Activated T-cell treated with anti-CD3 and anti-CD28 coated beads, Interleukin-2, amount 50 U/mL, for 1 hour (primary cell): ENCODE data around the gene SRPK2.
A peak's percentile ranks its signal among the peaks of the same experiment; 100 is the strongest.
"Not testable (repeated sequence)": the region's sequence is repeated elsewhere in the genome, so short reads cannot be mapped to it uniquely, and the experiment has no call there.

Experiments
- DNase-seq: peaks from one replicate; pipeline ENCODE4 v3.0.0-alpha.2; 2020

SRPK2 gene

DNA sequence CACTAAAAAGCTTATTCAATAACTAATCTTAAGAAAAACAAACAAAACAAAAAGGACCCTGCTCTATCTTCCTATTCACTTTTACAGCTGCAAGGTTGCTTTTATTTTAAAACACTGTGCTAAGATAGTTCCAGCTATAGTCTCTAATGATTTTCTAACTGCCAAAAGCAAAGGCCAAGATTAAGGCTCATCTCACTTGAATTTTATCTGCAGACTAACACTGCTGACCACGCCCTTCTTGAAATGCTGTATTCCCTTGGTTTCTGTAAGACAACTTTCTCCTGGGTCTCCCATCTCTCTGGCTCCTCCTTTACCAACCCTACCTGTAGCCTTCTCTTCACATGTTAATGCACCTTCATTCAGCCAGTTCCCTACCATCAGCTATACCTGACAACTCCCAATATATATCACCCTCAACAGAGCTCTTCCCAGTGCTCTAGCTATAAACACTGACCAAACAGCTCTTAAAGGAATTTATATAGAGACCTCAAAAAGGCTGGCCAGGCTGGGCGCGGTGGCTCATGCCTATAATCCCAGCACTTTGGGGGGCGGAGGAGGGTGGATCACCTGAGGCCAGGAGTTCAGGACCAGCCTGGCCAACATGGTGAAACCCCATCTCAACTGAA lies 11.7 kb downstream of the SRPK2 start:
- no peak for DNase-seq

DNA sequence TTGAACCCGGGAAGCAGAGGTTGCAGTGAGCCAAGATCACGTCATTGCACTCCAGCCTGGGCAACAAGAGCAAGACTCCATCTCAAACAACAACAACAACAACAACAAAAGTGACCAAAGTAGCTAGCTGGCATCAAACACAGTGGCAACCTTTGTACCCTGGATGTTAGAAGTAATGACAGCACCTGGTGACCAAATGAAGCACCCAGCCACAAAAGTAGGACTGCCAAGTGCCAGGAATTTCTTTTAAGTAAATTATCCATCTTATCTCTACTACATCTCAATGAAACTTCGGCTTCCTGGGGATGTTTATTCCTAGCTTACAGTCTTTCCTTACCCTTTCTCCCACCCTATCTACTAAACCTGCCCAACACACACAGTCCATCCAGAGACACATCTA lies 18.8 kb downstream of the SRPK2 start:
- no peak for DNase-seq

DNA sequence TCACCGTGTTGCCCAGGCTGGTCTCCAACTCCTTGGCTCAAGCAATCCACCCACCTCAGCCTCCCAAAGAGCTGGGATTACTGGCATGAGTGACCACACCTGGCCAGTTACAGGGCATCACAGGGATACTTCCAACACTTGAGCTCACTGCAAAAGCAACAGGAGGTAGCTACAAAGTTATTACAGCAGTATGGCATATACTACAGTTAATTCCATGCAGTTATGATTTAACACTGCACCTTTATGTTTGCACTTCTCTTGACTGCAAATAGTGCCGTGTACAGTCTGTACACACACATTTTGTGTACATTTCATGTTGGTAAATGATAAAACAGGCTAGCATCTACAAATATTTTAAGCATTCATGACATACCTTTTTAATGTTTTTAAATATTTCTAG lies 21.3 kb downstream of the SRPK2 start:
- DNase-seq, result no peak

DNA sequence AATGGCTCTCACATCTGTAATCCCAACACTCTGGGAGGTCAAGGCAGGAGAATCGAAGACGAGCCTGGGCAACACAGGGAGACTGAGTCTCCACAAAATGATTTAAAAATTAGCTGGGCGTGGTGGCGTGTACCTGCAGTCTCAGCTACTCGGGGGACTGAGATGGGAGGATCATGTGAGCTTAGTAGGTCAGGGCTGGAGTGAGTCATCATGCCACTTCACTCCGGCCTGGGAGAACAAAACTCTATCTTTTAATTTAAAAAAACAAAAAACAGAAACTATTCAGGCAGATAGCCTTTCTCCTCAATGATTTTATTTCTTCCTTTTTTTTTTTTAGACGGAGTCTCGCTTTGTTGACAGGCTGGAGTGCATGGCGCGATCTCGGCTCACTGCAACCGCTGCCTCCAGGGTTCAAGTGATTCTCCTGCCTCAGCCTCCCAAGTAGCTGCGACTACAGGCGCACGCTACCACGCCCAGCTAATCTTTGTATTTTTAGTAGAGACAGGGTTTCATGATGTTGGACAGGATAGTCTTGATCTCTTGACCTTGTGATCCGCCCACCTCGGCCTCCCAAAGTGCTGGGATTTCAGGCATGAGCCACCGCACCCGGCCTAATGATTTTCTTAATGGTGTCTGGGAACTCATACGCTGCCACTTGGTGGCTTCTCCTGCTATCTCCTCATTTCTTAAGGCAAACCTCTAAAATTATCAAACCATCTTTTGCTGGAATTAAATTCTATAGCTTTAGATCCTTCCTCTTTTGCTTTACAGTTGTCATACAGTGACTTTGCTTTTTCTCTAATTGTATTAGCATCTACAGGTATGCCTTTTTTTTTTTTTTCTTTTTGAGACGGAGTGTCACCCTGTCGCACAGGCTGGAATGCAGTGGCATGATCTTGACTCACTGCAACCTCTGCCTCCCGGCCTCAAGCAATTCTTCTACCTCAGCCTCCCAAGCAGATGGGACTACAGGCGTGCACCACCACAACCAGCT lies 22.9 kb downstream of the SRPK2 start:
- no peak for DNase-seq

DNA sequence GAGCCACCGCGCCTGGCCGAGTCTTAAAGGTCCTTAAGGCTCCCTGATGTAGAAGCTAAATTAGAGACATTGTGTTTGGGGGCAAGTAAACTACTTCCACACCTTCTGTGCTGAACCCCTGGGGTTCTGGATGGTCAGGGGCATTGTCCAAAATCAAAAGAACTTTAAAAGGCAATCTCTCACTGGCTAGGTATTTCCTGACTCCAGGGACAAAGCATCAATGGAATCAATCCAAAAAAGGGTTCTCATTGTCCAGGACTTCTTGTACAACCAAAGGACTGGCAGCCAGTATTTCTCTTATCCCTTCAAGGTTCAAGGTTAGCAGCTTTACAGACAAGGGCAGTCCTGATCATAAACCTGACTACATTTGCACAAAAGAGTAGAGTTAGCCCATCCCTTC lies 24.0 kb downstream of the SRPK2 start:
- DNase-seq, result no peak

DNA sequence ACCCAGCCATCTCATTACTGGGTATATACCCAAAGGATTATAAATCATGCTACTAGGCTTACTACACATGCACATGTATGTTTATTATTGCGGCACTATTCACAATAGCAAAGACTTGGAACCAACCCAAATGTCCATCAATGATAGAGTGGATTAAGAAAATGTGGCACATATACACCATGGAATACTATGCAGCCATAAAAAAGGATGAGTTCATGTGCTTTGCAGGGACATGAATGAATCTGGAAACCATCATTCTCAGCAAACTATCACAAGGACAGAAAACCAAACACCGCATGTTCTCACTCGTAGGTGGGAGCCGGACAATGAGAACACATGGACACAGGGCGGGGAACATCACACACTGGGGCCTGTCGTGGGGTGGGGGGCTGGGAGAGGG lies 25.1 kb downstream of the SRPK2 start:
- DNase-seq, result not testable (repeated sequence)

DNA sequence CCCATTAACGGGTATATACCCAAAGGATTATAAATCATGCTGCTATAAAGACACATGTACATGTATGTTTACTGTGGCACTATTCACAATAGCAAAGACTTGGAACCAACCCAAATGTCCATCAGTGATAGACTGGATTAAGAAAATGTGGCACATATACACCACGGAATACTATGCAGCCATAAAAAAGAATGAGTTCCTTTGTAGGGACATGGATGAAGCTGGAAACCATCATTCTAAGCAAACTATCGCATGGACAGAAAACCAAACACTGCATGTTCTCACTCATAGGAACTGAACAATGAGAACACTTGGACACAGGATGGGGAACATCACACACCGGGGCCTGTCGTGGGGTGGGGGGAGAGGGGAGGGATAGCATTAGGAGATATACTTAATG lies 26.0 kb downstream of the SRPK2 start:
- DNase-seq, result not testable (repeated sequence)

DNA sequence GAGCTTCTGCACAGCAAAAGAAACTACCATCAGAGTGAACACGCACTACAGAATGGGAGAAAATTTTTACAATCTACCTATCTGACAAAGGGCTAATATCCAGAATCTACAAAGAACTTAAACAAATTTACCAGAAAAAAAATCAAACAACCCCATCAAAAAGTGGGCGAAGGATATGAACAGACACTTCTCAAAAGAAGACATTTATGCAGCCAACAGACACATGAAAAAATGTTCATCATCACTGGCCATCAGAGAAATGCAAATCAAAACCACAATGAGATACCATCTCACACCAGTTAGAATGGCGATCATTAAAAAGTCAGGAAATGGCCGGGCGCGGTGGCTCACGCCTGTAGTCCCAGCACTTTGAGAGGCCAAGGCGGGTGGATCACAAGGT lies 26.7 kb downstream of the SRPK2 start:
- DNase-seq, result not testable (repeated sequence)

DNA sequence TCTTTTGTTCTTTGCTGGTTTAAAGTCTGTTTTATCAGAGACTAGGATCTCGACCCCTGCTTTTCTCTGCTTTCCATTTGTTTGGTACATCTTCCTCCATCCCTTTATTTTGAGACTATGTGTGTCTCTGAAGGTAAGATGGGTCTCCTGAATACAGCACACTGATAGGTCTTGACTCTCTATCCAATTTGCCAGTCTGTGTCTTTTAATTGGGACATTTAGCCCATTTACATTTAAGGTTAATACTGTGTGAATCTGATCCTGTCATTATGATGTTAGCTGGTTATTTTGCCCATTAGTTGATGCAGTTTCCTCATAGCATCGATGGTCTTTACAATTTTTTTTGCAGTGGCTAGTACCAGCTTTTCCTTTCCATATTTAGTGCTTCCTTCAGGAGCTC lies 28.6 kb downstream of the SRPK2 start:
- not testable (repeated sequence) for DNase-seq

DNA sequence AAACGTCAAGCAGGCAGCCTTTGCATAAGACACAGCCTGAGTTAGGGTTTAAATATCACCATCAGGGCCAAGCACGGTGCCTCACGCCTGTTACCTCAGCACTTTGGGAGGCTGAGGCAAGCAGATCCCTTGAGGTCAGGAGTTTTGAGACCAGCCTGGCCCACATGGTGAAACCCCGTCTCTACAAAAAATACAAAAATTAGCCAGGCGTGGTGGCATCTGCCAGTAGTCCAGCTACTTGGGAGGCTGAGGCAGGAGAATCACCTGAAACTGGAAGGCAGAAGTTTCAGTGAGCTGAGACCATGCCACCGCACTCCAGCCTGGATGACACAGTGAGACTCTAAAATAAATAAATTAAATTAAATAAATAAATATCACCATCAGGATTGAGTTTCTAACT lies 33.0 kb downstream of the SRPK2 start:
- no peak for DNase-seq

DNA sequence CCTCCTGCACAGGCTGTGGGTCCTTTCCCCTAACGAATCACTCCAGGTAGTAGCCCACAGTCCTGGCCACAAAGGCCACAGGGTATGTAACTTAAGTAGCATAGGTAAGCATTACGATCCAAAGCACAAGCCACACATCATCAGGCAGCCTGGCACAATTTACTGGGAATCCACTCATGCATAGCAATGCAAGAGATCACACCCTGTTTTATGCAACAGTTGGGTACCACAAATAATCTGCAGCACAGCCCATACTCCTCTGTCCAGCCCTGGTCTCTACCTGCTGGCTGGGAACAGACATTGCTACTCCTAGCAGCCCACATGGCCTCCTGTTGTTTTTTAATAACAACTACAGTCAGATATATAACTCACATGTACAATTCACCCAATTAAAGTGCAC lies 34.3 kb downstream of the SRPK2 start:
- DNase-seq, result no peak

DNA sequence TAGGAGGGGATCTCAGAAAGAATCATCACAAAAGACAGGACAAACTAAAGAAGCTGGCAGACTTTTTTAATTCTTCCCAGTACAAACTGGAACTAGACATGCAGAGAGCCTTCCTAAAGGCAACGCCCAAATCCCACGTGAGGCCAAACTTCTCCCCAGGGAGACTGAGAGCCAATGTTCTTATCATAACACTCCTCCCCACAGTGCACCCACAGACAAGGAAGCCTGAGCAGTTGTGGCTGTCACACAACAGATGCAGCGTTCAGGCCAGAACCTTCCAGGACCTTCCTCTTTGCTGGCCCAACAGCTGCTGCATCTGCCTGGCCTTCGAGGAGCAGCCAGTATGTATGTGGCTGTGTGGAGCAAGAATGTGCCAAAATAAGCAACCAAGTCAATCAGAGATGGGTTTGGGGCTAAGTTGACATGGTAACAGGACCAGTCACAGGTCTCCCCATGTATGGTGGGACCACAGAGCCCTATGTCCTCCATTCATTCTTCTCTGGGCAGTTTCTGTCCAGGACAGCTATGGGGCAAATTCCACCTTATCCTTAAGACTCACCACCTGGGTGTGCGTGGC lies 34.9 kb downstream of the SRPK2 start:
- DNase-seq, result no peak

DNA sequence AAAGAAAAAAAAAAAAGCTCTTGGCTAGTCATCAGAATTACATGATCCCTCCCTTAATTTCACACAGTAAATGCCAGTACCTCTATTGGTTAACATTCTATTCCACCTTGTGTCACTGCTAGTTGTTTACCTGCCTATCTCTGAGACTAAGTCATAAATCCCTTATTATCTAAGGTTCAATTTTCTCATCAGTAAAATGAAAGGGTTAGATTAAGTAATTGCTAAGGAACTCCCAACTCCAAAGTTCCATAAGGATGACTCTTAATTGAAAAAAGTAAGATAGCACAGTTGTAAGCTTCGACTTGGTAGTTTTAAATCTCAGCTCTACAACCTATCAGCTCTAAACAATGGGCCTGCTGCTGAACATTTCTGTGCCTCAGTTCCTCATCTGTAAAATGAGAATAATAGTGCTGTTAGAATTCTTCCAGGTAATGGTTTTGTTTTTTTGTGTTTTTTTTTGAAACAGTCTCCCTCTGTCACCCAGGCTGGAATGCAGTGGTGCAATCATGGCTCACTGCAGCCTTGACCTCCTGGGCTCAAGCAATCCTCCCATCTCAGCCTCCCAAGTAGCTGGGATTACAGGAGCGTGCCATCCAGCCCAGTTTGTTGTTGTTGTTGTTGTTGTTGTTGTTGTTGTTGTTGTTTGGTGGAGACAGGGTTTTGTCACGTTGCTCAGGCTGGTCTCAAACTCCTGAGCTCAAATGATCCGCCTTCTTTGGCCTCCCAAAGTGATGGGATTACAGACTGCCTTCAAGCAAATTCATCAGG lies 35.6 kb downstream of the SRPK2 start:
- DNase-seq, result no peak

DNA sequence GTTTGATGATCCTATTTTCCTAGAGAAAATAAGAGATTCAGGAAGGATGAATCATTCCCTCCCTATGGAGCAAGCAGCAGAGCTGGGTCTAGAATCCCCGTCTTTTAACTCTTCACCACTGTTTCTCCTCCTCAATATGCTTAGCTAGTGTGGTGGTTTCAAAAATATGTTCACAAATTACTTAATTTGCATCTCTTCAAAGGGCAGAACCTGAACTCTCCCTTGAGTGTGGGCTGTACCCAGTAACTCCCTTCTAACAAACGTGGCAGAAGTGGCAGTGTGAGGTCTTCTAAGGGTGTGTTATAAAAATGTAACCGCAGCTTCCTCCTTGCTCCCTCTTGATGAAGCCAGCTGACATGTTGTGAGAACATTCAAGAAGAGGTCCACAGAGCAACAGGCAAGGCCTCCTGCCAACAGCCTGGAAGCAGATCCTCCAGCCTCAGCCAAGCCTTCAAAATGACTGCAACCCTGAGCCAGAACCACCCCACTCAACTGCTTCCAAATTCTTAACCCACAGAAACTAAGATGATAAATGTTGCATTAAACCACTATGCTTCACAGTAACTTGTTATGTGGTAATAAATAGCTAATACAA lies 36.6 kb downstream of the SRPK2 start:
- DNase-seq, result peak; percentile 36

DNA sequence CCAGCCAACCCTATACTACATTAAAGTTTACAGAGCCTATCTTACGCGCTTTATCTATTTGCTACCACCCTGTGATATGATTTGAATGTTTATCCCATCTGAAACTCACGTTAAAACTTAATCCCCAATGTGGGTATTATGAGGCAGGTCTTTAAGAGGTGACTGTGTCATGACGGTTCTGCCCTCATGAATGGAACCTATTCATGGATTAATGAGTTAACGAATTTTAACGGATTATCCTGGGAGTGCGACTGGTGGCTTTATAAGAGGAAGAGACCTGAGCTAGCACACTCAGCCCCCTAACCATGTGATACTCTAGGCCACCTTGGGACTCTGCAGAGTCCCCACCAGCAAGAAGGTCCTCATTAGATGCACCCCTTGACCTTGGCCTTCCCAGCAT lies 37.8 kb downstream of the SRPK2 start:
- DNase-seq, result no peak

DNA sequence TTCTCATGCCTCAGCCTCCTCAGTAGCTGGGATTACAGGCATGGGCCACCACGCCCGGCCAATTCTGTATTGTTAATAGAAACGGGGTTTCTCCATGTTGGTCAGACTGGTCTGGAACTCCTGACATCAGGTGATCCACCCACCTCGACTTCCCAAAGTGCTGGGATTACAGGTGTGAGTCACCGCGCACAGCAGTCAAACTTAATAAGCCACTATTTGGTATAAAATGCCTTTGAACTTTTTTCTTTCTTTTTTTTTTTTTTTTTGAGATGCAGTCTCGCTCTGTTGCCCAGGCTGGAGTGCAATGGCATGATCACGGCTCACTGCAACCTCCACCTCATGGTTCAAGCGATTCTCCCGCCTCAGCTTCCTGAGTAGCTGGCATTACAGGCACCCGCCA lies 40.5 kb downstream of the SRPK2 start:
- not testable (repeated sequence) for DNase-seq

DNA sequence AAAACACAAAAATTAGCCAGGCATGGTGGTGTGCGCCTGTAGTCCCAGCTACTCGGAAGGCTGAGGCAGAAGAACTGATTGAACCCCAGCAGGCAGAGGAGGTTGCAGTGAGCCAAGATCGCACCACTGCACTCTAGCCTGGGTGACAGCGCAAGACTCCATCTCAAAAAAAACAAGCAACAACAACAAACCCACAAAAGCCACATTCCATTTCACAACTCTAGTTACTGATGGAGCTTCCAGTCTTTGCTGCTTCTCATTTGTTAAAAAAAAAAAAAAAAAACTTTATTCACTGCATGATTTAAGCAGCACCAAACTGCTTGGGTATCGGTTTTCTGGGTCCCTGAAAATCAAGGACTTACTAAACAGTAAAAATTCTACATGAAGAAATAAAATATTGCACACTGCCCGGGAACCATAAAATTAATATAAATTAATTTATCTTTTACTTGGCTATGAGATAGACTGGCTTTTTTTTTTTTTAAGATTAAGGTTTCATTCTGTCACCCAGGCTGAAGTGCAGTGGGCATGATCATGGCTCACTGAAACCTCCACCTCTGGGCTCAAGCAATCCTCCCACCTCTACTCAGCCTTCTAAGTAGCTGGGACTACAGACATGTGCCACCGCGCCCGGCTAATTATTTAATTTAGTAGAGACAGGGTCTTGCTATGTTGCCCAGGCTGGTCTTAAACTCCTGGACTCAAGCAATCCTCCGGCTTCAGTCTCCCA lies 42.0 kb downstream of the SRPK2 start:
- no peak for DNase-seq

DNA sequence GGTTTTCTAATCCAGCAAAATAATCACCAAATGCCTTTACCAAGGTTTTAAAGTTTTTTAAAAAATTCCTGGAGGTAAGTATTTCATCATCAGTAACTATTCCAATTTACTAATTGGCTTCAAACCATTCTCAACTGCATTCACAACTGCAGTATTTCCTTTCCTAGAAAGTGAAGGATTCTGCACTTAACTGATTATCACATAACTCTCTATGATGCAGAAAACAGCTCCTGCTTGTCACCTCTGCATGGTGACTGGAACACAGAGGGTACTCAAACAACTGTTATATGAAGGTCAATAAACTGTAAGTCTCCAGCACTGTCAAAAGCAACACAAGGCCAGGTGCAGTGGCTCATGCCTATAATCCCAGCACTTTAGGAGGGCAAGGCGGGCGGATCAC lies 42.6 kb downstream of the SRPK2 start:
- no peak for DNase-seq

DNA sequence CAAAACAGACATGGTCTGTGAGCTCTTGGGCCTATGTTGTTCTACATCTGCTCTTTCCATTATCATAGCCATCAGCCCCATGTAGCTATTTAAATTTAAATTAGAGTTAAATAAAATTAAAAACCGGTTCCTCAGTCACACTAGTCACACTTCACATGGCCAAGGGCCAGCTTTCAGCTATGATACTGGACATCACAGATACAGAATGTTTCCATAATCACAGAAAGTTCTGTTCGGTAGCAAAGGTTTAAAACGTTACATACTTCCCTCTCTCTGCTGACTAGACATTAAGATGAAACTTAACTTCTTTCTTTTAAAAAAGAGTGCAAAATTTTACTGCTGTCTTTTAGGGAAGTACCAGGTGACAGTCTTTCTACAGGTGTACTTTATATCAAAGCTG lies 43.0 kb downstream of the SRPK2 start:
- no peak for DNase-seq

DNA sequence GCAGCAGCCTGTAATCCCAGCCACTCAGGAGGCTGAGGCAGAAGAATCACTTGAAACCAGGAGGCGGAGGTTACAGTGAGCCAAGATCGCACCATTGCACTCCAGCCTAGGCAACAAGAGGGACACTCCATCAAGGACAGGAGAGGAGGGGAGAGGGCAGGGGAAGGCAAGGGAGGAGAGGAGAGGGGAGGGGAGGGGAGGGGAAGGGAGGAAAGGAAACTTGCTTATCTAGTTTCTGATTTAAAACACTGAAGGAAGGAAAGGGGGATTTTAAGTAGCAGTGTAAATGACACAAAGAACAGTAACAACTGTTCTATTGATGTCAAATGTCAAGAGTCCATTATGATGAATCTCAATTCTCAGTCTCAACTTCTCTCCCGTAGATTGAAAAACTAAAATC lies 43.7 kb downstream of the SRPK2 start:
- no peak for DNase-seq

DNA sequence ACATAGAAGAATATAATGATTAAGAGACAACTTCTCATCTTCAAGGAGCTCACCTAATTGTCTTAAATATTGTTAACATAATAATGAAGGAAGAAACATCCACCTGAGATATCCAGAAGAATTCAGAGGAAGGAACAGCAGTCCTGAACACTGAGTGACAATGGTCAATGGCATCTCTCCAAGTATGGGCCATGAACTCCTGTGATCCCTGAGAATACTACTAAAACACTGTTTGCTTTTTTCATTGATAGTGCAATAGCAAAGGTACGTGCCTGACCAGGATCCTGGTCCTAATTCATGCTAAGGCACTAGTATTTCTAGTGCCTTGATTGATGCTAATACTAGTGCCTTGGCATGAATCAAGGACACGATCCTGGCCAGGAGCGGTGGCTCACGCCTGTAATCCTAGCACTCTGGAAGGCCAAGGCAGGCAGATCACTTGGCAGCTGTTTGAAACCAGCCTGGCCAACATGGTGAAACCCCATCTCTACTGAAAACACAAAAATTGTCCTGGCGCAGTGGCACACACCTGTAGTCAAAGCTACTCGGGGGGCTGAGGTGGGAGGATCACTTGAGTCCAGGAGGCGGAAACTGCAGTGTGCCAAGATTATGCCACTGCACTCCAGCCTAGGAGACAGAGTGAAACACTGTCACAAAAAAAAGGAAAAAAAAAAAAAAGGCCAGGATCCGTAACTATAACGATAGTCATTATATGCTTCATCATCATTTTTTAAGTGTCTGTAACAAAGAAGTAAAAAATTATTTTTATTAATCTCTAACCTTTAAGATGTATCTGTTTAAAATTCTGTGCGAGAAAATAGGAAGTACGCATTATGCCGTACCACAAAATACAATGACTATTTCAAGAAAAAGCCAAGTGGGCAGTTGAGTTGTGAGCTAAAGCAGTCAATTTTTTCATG lies 49.1 kb downstream of the SRPK2 start:
- DNase-seq, result no peak
